WTC11 (cell line): Measurements from ENCODE around the gene NAALAD2. TPM values are rescaled to one million over a fixed set of nuclear protein-coding genes. Genes with fewer than 3 reads are reported as not detected.

Experiments used
- ATAC-seq: fragments of 200-7000 bp; cut with Tn5 transposase; 2 replicates; pipeline ENCODE4 v1.10.0; 2021; ENCODE audit warnings: mild to moderate bottlenecking, moderate library complexity
- CTCF ChIA-PET: fragments of 300-600 bp; sonication (Branson Sonifier 250); formaldehyde crosslinking; loops from one replicate; lab custom pipeline; 2021; ENCODE audit warnings: antibody characterized with exemption; lab: Charles Lee
- POLR2A ChIA-PET: fragments of 350-600 bp; sonication (Branson Sonifier 250); formaldehyde crosslinking; loops from one replicate; lab custom pipeline; 2021; ENCODE audit warnings: antibody characterized with exemption; lab: Charles Lee
- DNase-seq: peaks from one replicate; pipeline ENCODE4 v3.0.0; 2021; ENCODE audit warnings: low spot score
- H3K27ac Mint-ChIP-seq: 2 replicates; pipeline ENCODE4 v1.8.0; 2021; ENCODE audit warnings: mixed read lengths
- H3K27me3 Mint-ChIP-seq: 2 replicates; pipeline ENCODE4 v1.8.0; 2021; ENCODE audit warnings: low read depth, mild to moderate bottlenecking, moderate library complexity, mixed read lengths
- H3K36me3 Mint-ChIP-seq: 2 replicates; pipeline ENCODE4 v1.8.0; 2021; ENCODE audit warnings: mixed read lengths
- H3K4me1 Mint-ChIP-seq: 2 replicates; pipeline ENCODE4 v1.8.0; 2022; ENCODE audit warnings: mixed read lengths
- H3K4me3 Mint-ChIP-seq: 2 replicates; pipeline ENCODE4 v1.8.0; 2021; ENCODE audit warnings: mild to moderate bottlenecking, moderate library complexity, mixed read lengths
- H3K9me3 Mint-ChIP-seq: 2 replicates; pipeline ENCODE4 v1.8.0; 2021; ENCODE audit warnings: mixed read lengths
- ELF4 ChIP-seq: sonication (generic); formaldehyde crosslinking; IDR thresholded peaks from 2 replicates; pipeline ENCODE4 v1.8.1; 2022; ENCODE audit warnings: low read depth, mild to moderate bottlenecking, moderate library complexity, missing genetic modification reagents
- KAT7 ChIP-seq: sonication (generic); formaldehyde crosslinking; IDR thresholded peaks from 2 replicates; pipeline ENCODE4 v1.8.1; 2023; ENCODE audit warnings: missing genetic modification reagents, mild to moderate bottlenecking, borderline replicate concordance
- MXD4 ChIP-seq: fragments of 250-450 bp; sonication (Bioruptor Pico); IDR thresholded peaks from 2 replicates; pipeline ENCODE4 v1.8.0; 2021; ENCODE audit warnings: mild to moderate bottlenecking, moderate library complexity, borderline replicate concordance
- NFATC4 ChIP-seq: fragments of 250-450 bp; sonication (Bioruptor Pico); IDR thresholded peaks from 2 replicates; pipeline ENCODE4 v1.9.0; 2021; ENCODE audit warnings: mild to moderate bottlenecking
- NR1H2 ChIP-seq: sonication (generic); formaldehyde crosslinking; IDR thresholded peaks from 2 replicates; pipeline ENCODE4 v1.9.0; 2021; ENCODE audit warnings: mild to moderate bottlenecking, moderate library complexity, missing genetic modification reagents
- NR3C1 ChIP-seq: sonication (generic); formaldehyde crosslinking; conservative IDR thresholded peaks from 2 replicates; pipeline ENCODE4 v1.8.1; 2023; ENCODE audit warnings: low read depth, mild to moderate bottlenecking, missing genetic modification reagents
- OVOL2 ChIP-seq: fragments of 250-450 bp; sonication (Bioruptor Pico); IDR thresholded peaks from 2 replicates; pipeline ENCODE4 v1.9.0; 2021; ENCODE audit warnings: mild to moderate bottlenecking, borderline replicate concordance
- PRRX2 ChIP-seq: fragments of 250-450 bp; sonication (Bioruptor Pico); IDR thresholded peaks from 2 replicates; pipeline ENCODE4 v1.8.0; 2021; ENCODE audit warnings: mild to moderate bottlenecking
- RORB ChIP-seq: fragments of 250-450 bp; sonication (Bioruptor Pico); IDR thresholded peaks from 2 replicates; pipeline ENCODE4 v1.9.0; 2021; ENCODE audit warnings: mild to moderate bottlenecking
- SOX15 ChIP-seq: fragments of 250-450 bp; sonication (Bioruptor Pico); IDR thresholded peaks from 2 replicates; pipeline ENCODE4 v1.9.0; 2021; ENCODE audit warnings: mild to moderate bottlenecking
- TCF7 ChIP-seq: sonication (generic); formaldehyde crosslinking; IDR thresholded peaks from 2 replicates; pipeline ENCODE4 v1.8.0; 2022; ENCODE audit warnings: mild to moderate bottlenecking, low read depth, missing genetic modification reagents, moderate library complexity
- ZNF121 ChIP-seq: sonication (generic); formaldehyde crosslinking; IDR thresholded peaks from 2 replicates; pipeline ENCODE4 v1.8.0; 2023; ENCODE audit warnings: missing genetic modification reagents
- ZNF138 ChIP-seq: sonication (generic); formaldehyde crosslinking; conservative IDR thresholded peaks from 2 replicates; pipeline ENCODE4 v1.8.1; 2022; ENCODE audit warnings: mild to moderate bottlenecking, moderate library complexity, missing genetic modification reagents
- ZNF232 ChIP-seq: sonication (generic); formaldehyde crosslinking; IDR thresholded peaks from 2 replicates; pipeline ENCODE4 v1.8.0; 2022; ENCODE audit warnings: mild to moderate bottlenecking, missing genetic modification reagents
- ZNF671 ChIP-seq: fragments of 250-450 bp; sonication (Bioruptor Pico); IDR thresholded peaks from 2 replicates; pipeline ENCODE4 v1.8.0; 2021; ENCODE audit warnings: mild to moderate bottlenecking
- total RNA-seq: library from RNA; stranded (reverse); gene quantifications from 3 replicates; pipeline ENCODE4 v1.2.3, GENCODE V29; 2021
- TF ChIP-seq, protein P1 (sequence below): sonication (generic); formaldehyde crosslinking; IDR thresholded peaks from 2 replicates; pipeline ENCODE4 v1.8.1; 2023; ENCODE audit warnings: mild to moderate bottlenecking, missing genetic modification reagents, moderate library complexity
- TF ChIP-seq, protein P2 (sequence below): sonication (generic); formaldehyde crosslinking; IDR thresholded peaks from 2 replicates; pipeline ENCODE4 v1.8.1; 2023; ENCODE audit warnings: mild to moderate bottlenecking, moderate library complexity, missing genetic modification reagents
- TF ChIP-seq, protein P3 (sequence below): fragments of 250-450 bp; sonication (Bioruptor Pico); IDR thresholded peaks from 2 replicates; pipeline ENCODE4 v2.1.2; 2022; ENCODE audit warnings: mild to moderate bottlenecking, moderate library complexity
- TF ChIP-seq, protein P4 (sequence below): sonication (generic); formaldehyde crosslinking; IDR thresholded peaks from 2 replicates; pipeline ENCODE4 v1.8.0; 2022; ENCODE audit warnings: mild to moderate bottlenecking, missing genetic modification reagents
- TF ChIP-seq, protein P5 (sequence below): sonication (generic); formaldehyde crosslinking; IDR thresholded peaks from 2 replicates; pipeline ENCODE4 v1.8.1; 2022; ENCODE audit warnings: mild to moderate bottlenecking, missing genetic modification reagents, moderate library complexity, borderline replicate concordance
- TF ChIP-seq, protein P6 (sequence below): sonication (generic); formaldehyde crosslinking; IDR thresholded peaks from 2 replicates; pipeline ENCODE4 v1.8.0; 2023; ENCODE audit warnings: missing genetic modification reagents, mild to moderate bottlenecking, borderline replicate concordance

The NAALAD2 gene
- total RNA-seq, 1 experiment from 2014 or later = 3.7 TPM

DNA sequence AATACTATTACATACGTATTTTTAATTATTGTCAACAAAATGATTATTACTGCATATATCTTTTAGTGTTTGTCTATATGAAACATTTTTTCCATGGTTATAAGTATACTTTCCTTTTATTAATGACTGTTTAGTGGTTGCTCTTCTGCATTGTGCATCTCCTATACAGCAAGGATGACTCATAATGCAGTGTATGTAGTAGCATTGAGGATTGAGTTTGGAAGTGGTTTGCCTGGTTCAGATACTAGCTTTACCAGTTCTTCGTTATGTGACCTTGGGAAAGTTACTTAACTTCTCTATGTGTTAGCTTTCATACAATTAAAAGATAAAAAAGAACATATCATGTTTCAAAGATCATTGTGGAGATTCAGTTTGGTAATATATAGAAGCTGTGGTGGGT is 44.3 kb downstream of the NAALAD2 start (continued):
- TF ChIP-seq RORB (no peak), NR3C1 (CRISPR knock-in tag) (no peak), ZNF671 (CRISPR knock-in tag) (no peak), ZNF121 (CRISPR knock-in tag) (no peak), ZNF138 (CRISPR knock-in tag) (no peak), NR1H2 (CRISPR knock-in tag) (no peak), KAT7 (CRISPR knock-in tag) (no peak)
- TF ChIP-seq, protein P1, sequence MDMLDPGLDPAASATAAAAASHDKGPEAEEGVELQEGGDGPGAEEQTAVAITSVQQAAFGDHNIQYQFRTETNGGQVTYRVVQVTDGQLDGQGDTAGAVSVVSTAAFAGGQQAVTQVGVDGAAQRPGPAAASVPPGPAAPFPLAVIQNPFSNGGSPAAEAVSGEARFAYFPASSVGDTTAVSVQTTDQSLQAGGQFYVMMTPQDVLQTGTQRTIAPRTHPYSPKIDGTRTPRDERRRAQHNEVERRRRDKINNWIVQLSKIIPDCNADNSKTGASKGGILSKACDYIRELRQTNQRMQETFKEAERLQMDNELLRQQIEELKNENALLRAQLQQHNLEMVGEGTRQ (CRISPR knock-in tag) = no peak
- TF ChIP-seq, protein P2, sequence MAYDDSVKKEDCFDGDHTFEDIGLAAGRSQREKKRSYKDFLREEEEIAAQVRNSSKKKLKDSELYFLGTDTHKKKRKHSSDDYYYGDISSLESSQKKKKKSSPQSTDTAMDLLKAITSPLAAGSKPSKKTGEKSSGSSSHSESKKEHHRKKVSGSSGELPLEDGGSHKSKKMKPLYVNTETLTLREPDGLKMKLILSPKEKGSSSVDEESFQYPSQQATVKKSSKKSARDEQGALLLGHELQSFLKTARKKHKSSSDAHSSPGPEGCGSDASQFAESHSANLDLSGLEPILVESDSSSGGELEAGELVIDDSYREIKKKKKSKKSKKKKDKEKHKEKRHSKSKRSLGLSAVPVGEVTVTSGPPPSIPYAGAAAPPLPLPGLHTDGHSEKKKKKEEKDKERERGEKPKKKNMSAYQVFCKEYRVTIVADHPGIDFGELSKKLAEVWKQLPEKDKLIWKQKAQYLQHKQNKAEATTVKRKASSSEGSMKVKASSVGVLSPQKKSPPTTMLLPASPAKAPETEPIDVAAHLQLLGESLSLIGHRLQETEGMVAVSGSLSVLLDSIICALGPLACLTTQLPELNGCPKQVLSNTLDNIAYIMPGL (CRISPR knock-in tag) = no peak

DNA sequence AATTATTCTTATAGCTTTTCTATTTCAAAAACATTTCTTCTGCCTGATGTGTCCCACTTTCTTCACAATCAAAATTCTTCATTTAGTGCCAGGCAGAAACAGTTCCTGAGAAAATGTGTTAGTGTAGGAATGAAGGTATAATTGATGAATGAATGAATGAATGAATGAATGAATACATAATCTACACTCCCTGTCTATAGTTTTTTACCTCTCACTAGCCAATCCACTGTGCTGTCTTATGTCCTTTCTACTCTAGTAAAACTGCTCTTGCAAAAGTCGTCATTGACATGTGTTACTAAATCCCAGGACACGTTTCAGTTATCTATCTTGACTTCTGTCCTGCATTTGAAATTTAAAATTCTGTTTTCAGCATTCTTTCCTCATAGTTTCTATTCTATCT is 45.5 kb downstream of the NAALAD2 start:
- no peak overlapping the region for H3K4me3 Mint-ChIP-seq
- CTCF ChIA-PET = no interaction called here
- DNase-seq (no peak), ATAC-seq (no peak)
- H3K36me3 Mint-ChIP-seq = no peaks in the 10 kb centered on the region
- no peaks in the 10 kb centered on the region for H3K9me3 Mint-ChIP-seq
- H3K27me3 Mint-ChIP-seq = no peaks in the 10 kb centered on the region
- H3K4me1 Mint-ChIP-seq = no peaks in the 10 kb centered on the region
- POLR2A ChIA-PET = no interaction called here
- no peak overlapping the region for H3K27ac Mint-ChIP-seq
- TF ChIP-seq, protein P3, sequence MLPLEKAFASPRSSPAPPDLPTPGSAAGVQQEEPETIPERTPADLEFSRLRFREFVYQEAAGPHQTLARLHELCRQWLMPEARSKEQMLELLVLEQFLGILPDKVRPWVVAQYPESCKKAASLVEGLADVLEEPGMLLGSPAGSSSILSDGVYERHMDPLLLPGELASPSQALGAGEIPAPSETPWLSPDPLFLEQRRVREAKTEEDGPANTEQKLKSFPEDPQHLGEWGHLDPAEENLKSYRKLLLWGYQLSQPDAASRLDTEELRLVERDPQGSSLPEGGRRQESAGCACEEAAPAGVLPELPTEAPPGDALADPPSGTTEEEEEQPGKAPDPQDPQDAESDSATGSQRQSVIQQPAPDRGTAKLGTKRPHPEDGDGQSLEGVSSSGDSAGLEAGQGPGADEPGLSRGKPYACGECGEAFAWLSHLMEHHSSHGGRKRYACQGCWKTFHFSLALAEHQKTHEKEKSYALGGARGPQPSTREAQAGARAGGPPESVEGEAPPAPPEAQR = no peak
- TF ChIP-seq, protein P4, sequence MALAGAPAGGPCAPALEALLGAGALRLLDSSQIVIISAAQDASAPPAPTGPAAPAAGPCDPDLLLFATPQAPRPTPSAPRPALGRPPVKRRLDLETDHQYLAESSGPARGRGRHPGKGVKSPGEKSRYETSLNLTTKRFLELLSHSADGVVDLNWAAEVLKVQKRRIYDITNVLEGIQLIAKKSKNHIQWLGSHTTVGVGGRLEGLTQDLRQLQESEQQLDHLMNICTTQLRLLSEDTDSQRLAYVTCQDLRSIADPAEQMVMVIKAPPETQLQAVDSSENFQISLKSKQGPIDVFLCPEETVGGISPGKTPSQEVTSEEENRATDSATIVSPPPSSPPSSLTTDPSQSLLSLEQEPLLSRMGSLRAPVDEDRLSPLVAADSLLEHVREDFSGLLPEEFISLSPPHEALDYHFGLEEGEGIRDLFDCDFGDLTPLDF (CRISPR knock-in tag) = no peak
- TF ChIP-seq PRRX2 (CRISPR knock-in tag) = no peak
- TF ChIP-seq TCF7 (CRISPR knock-in tag) = no peak

DNA sequence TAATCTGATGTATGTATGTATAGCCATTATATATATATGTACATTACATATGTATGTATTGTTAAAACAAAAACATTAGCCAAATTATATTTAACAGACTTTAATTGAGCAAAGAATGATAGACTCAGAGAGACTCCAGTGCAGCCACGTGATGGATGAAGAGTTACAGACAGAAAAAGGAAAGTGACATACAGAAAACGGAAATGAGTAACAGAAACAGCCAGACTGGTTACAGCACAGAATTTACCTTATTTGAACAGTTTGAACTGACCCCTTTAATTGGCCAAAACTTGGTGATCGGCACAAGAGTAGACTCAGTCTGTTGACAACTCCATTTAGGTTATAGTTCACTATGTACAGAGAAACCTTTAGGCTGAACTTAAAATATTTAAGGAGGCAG is 53.4 kb downstream of the NAALAD2 start:
- ATAC-seq = no peak
- no peak for DNase-seq
- POLR2A ChIA-PET = no interaction called here
- H3K9me3 Mint-ChIP-seq = no peaks in the 10 kb centered on the region; the same call in 1 of the 2 replicates
- H3K27me3 Mint-ChIP-seq = no peaks in the 10 kb centered on the region
- no peak overlapping the region for H3K4me3 Mint-ChIP-seq
- peaks cover 6% of the 10 kb centered on the region for H3K4me1 Mint-ChIP-seq
- peaks cover 2% of the 10 kb centered on the region for H3K36me3 Mint-ChIP-seq
- TF ChIP-seq MXD4 (CRISPR knock-in tag) = no peak
- no peak for TF ChIP-seq ELF4 (CRISPR knock-in tag)
- no peak for TF ChIP-seq SOX15
- TF ChIP-seq ZNF232 = no peak
- no peak for TF ChIP-seq OVOL2 (CRISPR knock-in tag)
- TF ChIP-seq, protein P5, sequence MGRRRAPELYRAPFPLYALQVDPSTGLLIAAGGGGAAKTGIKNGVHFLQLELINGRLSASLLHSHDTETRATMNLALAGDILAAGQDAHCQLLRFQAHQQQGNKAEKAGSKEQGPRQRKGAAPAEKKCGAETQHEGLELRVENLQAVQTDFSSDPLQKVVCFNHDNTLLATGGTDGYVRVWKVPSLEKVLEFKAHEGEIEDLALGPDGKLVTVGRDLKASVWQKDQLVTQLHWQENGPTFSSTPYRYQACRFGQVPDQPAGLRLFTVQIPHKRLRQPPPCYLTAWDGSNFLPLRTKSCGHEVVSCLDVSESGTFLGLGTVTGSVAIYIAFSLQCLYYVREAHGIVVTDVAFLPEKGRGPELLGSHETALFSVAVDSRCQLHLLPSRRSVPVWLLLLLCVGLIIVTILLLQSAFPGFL (CRISPR knock-in tag) = no peak
- TF ChIP-seq NFATC4 (CRISPR knock-in tag) = no peak
- TF ChIP-seq, protein P6, sequence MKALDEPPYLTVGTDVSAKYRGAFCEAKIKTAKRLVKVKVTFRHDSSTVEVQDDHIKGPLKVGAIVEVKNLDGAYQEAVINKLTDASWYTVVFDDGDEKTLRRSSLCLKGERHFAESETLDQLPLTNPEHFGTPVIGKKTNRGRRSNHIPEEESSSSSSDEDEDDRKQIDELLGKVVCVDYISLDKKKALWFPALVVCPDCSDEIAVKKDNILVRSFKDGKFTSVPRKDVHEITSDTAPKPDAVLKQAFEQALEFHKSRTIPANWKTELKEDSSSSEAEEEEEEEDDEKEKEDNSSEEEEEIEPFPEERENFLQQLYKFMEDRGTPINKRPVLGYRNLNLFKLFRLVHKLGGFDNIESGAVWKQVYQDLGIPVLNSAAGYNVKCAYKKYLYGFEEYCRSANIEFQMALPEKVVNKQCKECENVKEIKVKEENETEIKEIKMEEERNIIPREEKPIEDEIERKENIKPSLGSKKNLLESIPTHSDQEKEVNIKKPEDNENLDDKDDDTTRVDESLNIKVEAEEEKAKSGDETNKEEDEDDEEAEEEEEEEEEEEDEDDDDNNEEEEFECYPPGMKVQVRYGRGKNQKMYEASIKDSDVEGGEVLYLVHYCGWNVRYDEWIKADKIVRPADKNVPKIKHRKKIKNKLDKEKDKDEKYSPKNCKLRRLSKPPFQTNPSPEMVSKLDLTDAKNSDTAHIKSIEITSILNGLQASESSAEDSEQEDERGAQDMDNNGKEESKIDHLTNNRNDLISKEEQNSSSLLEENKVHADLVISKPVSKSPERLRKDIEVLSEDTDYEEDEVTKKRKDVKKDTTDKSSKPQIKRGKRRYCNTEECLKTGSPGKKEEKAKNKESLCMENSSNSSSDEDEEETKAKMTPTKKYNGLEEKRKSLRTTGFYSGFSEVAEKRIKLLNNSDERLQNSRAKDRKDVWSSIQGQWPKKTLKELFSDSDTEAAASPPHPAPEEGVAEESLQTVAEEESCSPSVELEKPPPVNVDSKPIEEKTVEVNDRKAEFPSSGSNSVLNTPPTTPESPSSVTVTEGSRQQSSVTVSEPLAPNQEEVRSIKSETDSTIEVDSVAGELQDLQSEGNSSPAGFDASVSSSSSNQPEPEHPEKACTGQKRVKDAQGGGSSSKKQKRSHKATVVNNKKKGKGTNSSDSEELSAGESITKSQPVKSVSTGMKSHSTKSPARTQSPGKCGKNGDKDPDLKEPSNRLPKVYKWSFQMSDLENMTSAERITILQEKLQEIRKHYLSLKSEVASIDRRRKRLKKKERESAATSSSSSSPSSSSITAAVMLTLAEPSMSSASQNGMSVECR = no peak
- no peak for TF ChIP-seq ZNF121 (CRISPR knock-in tag)
- CTCF ChIA-PET = no interaction called here
- no peak overlapping the region for H3K27ac Mint-ChIP-seq
